ENCODE data around the gene SPATA18.

GRCh38 chr4:52126966-52127365 is 75.9 kb downstream of the SPATA18 start:
- TF ChIP-seq CTCF (IDR thresholded peaks at IDR 0.05), result no peak
- TF ChIP-seq POLR2A (IDR thresholded peaks at IDR 0.05), result no peak

Data from thyroid gland (tissue), 4 donors.